T follicular helper cell (primary cell): ENCODE measurements around the gene ZNF367.
"Not testable (repeated sequence)": the region's sequence is repeated elsewhere in the genome, so short reads cannot be mapped to it uniquely, and the experiment has no call there.

Experiments used
- DNase-seq: peaks from one replicate; pipeline ENCODE4 v3.0.0-alpha.2; 2020; ENCODE audit warnings: low read depth

The ZNF367 gene

GRCh38 chr9:96399325-96399633 is 18.9 kb downstream of the ZNF367 start:
- no peak for DNase-seq

GRCh38 chr9:96398582-96399324 is 19.4 kb downstream of the ZNF367 start:
- no peak for DNase-seq

- no peak for DNase-seq
These were observed 22.2 kb downstream of the ZNF367 start for GRCh38 chr9:96395964-96396363.

- no peak for DNase-seq
These were observed 23.2 kb downstream of the ZNF367 start for GRCh38 chr9:96394832-96395496.

GRCh38 chr9:96392263-96392662 is 25.9 kb downstream of the ZNF367 start:
- no peak for DNase-seq

GRCh38 chr9:96391021-96391765 is 27.0 kb downstream of the ZNF367 start:
- no peak for DNase-seq

- no peak for DNase-seq
These were observed 30.0 kb downstream of the ZNF367 start for GRCh38 chr9:96388144-96388543.

- no peak for DNase-seq
These were observed 32.0 kb downstream of the ZNF367 start for GRCh38 chr9:96386157-96386556.

- no peak for DNase-seq
These were observed 34.8 kb downstream of the ZNF367 start, which contains the start of gene SLC35D2 for GRCh38 chr9:96383165-96383942. Gene SLC35D2, minus strand, starts transcription at chr9:96383711. Its CDS starts 77 bp downstream, at chr9:96383634.

- no peak for DNase-seq
These were observed 35.4 kb downstream of the ZNF367 start for GRCh38 chr9:96382839-96383164.

- DNase-seq, result no peak
These were observed 36.0 kb downstream of the ZNF367 start for GRCh38 chr9:96382175-96382574.

GRCh38 chr9:96381696-96382095 is 36.5 kb downstream of the ZNF367 start:
- DNase-seq, result no peak

- no peak for DNase-seq
These were observed 37.0 kb downstream of the ZNF367 start for GRCh38 chr9:96381125-96381524.

- no peak for DNase-seq
These were observed 38.7 kb downstream of the ZNF367 start for GRCh38 chr9:96379461-96379860.

- DNase-seq, result no peak
These were observed 40.0 kb downstream of the ZNF367 start for GRCh38 chr9:96378187-96378586.

- DNase-seq, result no peak
These were observed 41.0 kb downstream of the ZNF367 start for GRCh38 chr9:96376891-96377874.

GRCh38 chr9:96375507-96375906 is 42.7 kb downstream of the ZNF367 start:
- DNase-seq, result not testable (repeated sequence)

GRCh38 chr9:96367943-96368342 is 50.2 kb downstream of the ZNF367 start:
- DNase-seq, result no peak

GRCh38 chr9:96363175-96363967 is 54.8 kb downstream of the ZNF367 start:
- DNase-seq, result no peak

GRCh38 chr9:96362119-96362518 is 56.1 kb downstream of the ZNF367 start:
- DNase-seq, result not testable (repeated sequence)
